ENCODE measurements around the gene TMEM119. TPM values are rescaled to one million over a fixed set of nuclear protein-coding genes. Genes with fewer than 3 reads are reported as not detected.

The TMEM119 gene
- total and polyA plus RNA-seq, 10 of the 15 experiments (the other 5 are each of a cell fraction or from before 2014, with no cell fraction given) = 0.11 to 0.44 (median 0.19) TPM; not detected in 5

GRCh38 chr12:108565146-108565545 is 32.7 kb downstream of the TMEM119 start:
- CTCF ChIA-PET = interaction anchor here (0.6 to 21.5 kb wide), 14 partner anchors 7 to 385 kb away, joined by 3 to 866 read pairs (median 7); partner anchors contain the start of gene SELPLG
- H3K27ac ChIP-seq (ENCODE audit: control insufficient read depth, insufficient read depth) = peak overlapping the region; percentile 100
- SMC1A ChIA-PET (ENCODE audit: uncharacterized antibody, unreplicated experiment) = interaction anchor here (0.5 to 26.5 kb wide), 16 partner anchors 7 to 386 kb away, joined by 3 to 718 read pairs (median 8); partner anchors contain the start of gene SELPLG
- WGBS (ENCODE audit: insufficient coverage, insufficient replicate concordance, low lambda C conversion rate, missing lambda C conversion rate) = 97% methylated on average over 3 of the region's 3 CpGs
- ATAC-seq = no peak
- H3K9ac ChIP-seq (ENCODE audit: control insufficient read depth, insufficient read depth, low read length) = peak overlapping the region; percentile 87; the same call in 1 of the 2 replicates
- POLR2A ChIA-PET = interaction anchor here (0.9 to 14.2 kb wide), 8 partner anchors 8 to 285 kb away, joined by 3 to 211 read pairs (median 12); partner anchors contain the start of gene SELPLG
- H3K79me2 ChIP-seq (ENCODE audit: control insufficient read depth, insufficient read depth, low read length) = peaks cover 59% of the 10 kb centered on the region
- H4K20me1 ChIP-seq (ENCODE audit: control insufficient read depth, insufficient read depth) = no peaks in the 10 kb centered on the region
- H3K36me3 ChIP-seq (ENCODE audit: control insufficient read depth in 2 of 2, insufficient read depth in 2 of 2, low read length in 1 of 2) = peaks cover 6 to 24% of the 10 kb centered on the region in 2 experiments
- RAD21 ChIA-PET (ENCODE audit: unreplicated experiment) = interaction anchor here (0.7 to 23.0 kb wide), 16 partner anchors 9 to 528 kb away, joined by 3 to 633 read pairs (median 6); partner anchors contain the start of genes ALKBH2 and SELPLG
- no TSS peak for BruUV-seq (replicated peaks)
- H3K4me1 ChIP-seq (ENCODE audit: control insufficient read depth, insufficient read depth, low read length) = peaks cover 57% of the 10 kb centered on the region
- no peak overlapping the region for H2AFZ ChIP-seq (ENCODE audit: control insufficient read depth, low read depth, low read length)
- intact Hi-C loops (cut with micrococcal nuclease; ENCODE audit: unreplicated experiment) (loop anchor here (1.0 kb wide), 1 partner anchor 289 kb away; no protein-coding TSS in a partner anchor), in situ Hi-C loops (cut with MboI) (loop anchor here (5.0 kb wide), 4 partner anchors 52 to 527 kb away; partner anchors contain the start of gene ALKBH2)
- TF ChIP-seq MTA3 (IDR thresholded peaks at IDR 0.05; ENCODE audit: borderline replicate concordance, low read length) = no peak
- TF ChIP-seq ZNF687 (IDR thresholded peaks at IDR 0.05) = peak; percentile 42; the same call in 1 of the 2 replicates
- no peak for TF ChIP-seq E2F8 (IDR thresholded peaks at IDR 0.05; ENCODE audit: low read depth, partially characterized antibody)
- TF ChIP-seq NRF1 (conservative IDR thresholded peaks at IDR 0.05; ENCODE audit: low read depth, low read length) = no peak
- no peak for TF ChIP-seq PBX3 (IDR thresholded peaks at IDR 0.05; ENCODE audit: insufficient replicate concordance, low read depth, low read length)
- no peak for TF ChIP-seq NFYB (IDR thresholded peaks at IDR 0.05; ENCODE audit: insufficient read depth, low read depth, low read length)
- no peak for TF ChIP-seq JUND (IDR thresholded peaks at IDR 0.05; ENCODE audit: low read depth, low read length)
- TF ChIP-seq KDM1A (IDR thresholded peaks at IDR 0.05; ENCODE audit: borderline replicate concordance) = no peak
- DNase-seq (ENCODE audit: low read depth, low spot score) = no peak
- H3K9me3 ChIP-seq (replicated peaks; ENCODE audit: control insufficient read depth, insufficient read depth, low read length) = no peaks in the 10 kb centered on the region
- FAIRE-seq = no peak
- H3K4me2 ChIP-seq (ENCODE audit: control insufficient read depth, insufficient read depth) = peak overlapping the region; percentile 92
- H3K27me3 ChIP-seq (replicated peaks in 1 of 2; ENCODE audit: control insufficient read depth in 2 of 2, insufficient read depth in 2 of 2, low read length in 1 of 2) = no peaks in the 10 kb centered on the region
- no peak overlapping the region for H3K4me3 ChIP-seq

All from GM12878 (cell line).